Endodermal cell (in vitro differentiated cells): ENCODE measurements around the gene ADAMTS16. TPM values are rescaled to one million over a fixed set of nuclear protein-coding genes. Genes with fewer than 3 reads are reported as not detected.
A peak's percentile ranks its signal among the peaks of the same experiment; 100 is the strongest.

Source experiments
- DNase-seq: peaks from one replicate; pipeline ENCODE4 v3.0.0-alpha.2; 2017
- H3K27ac ChIP-seq: 2 replicates; pipeline ENCODE4 v1.5.1; 2013; ENCODE audit warnings: mild to moderate bottlenecking, low read depth, low read length, moderate library complexity
- H3K27me3 ChIP-seq: 2 replicates; pipeline ENCODE4 v1.6.1; 2013; ENCODE audit warnings: mild to moderate bottlenecking, low read length, moderate library complexity; ENCODE audit not compliant: insufficient read depth, control insufficient read depth, poor library complexity, severe bottlenecking
- H3K36me3 ChIP-seq: 2 replicates; pipeline ENCODE4 v1.7.0; 2013; ENCODE audit warnings: mild to moderate bottlenecking, low read length, moderate library complexity; ENCODE audit not compliant: control insufficient read depth, insufficient read depth
- H3K4me1 ChIP-seq: one replicate; pipeline ENCODE4 v1.7.0; 2013; ENCODE audit warnings: low read length; ENCODE audit not compliant: control insufficient read depth, insufficient read depth
- H3K4me3 ChIP-seq: 2 replicates; pipeline ENCODE4 v1.5.1; 2013; ENCODE audit warnings: mild to moderate bottlenecking, low read length, moderate library complexity
- H3K9ac ChIP-seq: 2 replicates; pipeline ENCODE4 v1.6.1; 2013; ENCODE audit warnings: mild to moderate bottlenecking, low read length, moderate library complexity; ENCODE audit not compliant: poor library complexity, severe bottlenecking; ENCODE audit errors: extremely low read depth
- H3K9me3 ChIP-seq: 2 replicates; pipeline ENCODE4 v1.6.1; 2013; ENCODE audit warnings: mild to moderate bottlenecking, low read length, moderate library complexity; ENCODE audit not compliant: control insufficient read depth
- H3K27ac Mint-ChIP-seq: 2 replicates; pipeline ENCODE4 v1.8.0; 2020; ENCODE audit warnings: mixed read lengths
- H3K27me3 Mint-ChIP-seq: 2 replicates; pipeline ENCODE4 v1.8.0; 2021; ENCODE audit warnings: mild to moderate bottlenecking, mixed read lengths; ENCODE audit not compliant: insufficient read depth
- H3K36me3 Mint-ChIP-seq: 2 replicates; pipeline ENCODE4 v1.8.0; 2020; ENCODE audit warnings: low read depth, mixed read lengths
- H3K4me1 Mint-ChIP-seq: 2 replicates; pipeline ENCODE4 v1.8.0; 2020; ENCODE audit warnings: mixed read lengths
- H3K4me3 Mint-ChIP-seq: 2 replicates; pipeline ENCODE4 v1.8.0; 2020; ENCODE audit warnings: mild to moderate bottlenecking, moderate library complexity, mixed read lengths
- H3K9me3 Mint-ChIP-seq: 2 replicates; pipeline ENCODE4 v1.8.0; 2020; ENCODE audit warnings: mild to moderate bottlenecking, mixed read lengths
- CTCF ChIP-seq: fragments of 200-600 bp; sonication (generic); conservative IDR thresholded peaks from 2 replicates; pipeline ENCODE4 v1.5.0; 2021; ENCODE audit warnings: antibody characterized with exemption, mild to moderate bottlenecking
- WGBS, 2 experiments: methylation state at CpG; one replicate each; pipeline versions ENCODE4 v1.1.5 to v1.1.7; 2013; ENCODE audit warnings: missing lambda C conversion rate in 2 of 2, mixed read lengths in 1 of 2; ENCODE audit not compliant: insufficient coverage in 1 of 2, insufficient read length in 1 of 2; 5-methylcytosine and 5-hydroxymethylcytosine counted together
- total RNA-seq, 2 donors: library from RNA; stranded (reverse); fragmentation: NEBNext Ultra II Directional in 1 of 2; extraction: Animal tissue kit (Norgen Biotek cat#: 25700) in 1 of 2; gene quantifications; 2 replicates in 1 of 2; 3 replicates in 1 of 2; pipeline ENCODE4 v1.2.1, GENCODE V29; 2021

The ADAMTS16 gene
- total RNA-seq, 2 donors from 2014 or later, result 0.77 to 7.4 TPM

DNA sequence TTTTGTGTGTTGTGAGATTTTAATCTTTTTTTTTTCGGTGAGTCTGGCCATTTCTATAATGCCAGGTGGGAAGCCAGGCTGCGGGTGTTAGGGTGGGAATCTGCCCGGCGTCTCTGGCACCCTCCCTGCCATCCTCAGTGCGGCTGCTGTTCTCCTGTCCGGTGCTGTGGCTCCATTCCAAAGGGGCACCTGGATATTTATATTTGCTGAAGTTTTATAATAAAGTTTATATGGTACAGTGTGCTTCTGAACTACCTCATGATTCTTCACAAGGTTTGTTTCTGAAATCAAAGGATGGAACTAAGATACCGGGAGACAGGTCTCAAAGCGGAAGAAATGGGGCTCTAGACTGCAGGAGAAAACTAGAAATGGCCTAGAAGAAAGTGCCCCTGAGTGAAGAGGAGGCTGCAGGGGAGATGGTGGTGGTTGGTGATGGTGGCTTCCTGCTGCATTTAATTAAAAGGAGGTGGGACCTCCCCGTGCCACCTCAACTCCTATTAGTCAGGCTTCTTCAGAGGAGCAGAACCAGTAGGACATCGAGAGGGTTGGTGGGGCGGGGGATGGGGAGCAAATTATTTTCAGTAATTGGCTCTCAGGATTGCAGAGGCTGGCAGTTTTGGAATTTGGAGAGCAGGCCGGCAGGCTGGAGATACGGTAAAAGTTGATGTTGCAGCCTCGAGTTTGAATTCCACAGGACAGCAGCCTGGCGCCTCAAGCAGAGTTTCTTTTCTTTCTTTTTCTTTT lies 180.1 kb downstream of the ADAMTS16 start:
- peaks cover 3% of the 10 kb centered on the region for H3K9me3 Mint-ChIP-seq
- DNase-seq, result peak; percentile 51
- H3K9me3 ChIP-seq, result peaks cover 4% of the 10 kb centered on the region
- no peak overlapping the region for H3K27ac Mint-ChIP-seq
- no peaks in the 10 kb centered on the region for H3K36me3 Mint-ChIP-seq
- no peaks in the 10 kb centered on the region for H3K4me1 ChIP-seq
- no peak overlapping the region for H3K4me3 ChIP-seq
- H3K27ac ChIP-seq, result no peak overlapping the region
- H3K9ac ChIP-seq, result no peak overlapping the region
- 89% methylated on average over 7 to 15 of the region's 15 CpGs for WGBS, 2 experiments
- no peak overlapping the region for H3K4me3 Mint-ChIP-seq
- TF ChIP-seq CTCF, result no peak
- H3K27me3 Mint-ChIP-seq, result peaks cover 2% of the 10 kb centered on the region
- no peaks in the 10 kb centered on the region for H3K27me3 ChIP-seq
- peaks cover 15% of the 10 kb centered on the region for H3K4me1 Mint-ChIP-seq
- H3K36me3 ChIP-seq, result no peaks in the 10 kb centered on the region

- no peak overlapping the region for H3K9ac ChIP-seq
- H3K4me1 ChIP-seq, result peaks cover 3% of the 10 kb centered on the region
- Mint-ChIP-seq H3K9me3 (no peaks in the 10 kb centered on the region), H3K4me1 (peaks cover 12% of the 10 kb centered on the region), H3K27ac (no peak overlapping the region), H3K4me3 (no peak overlapping the region), H3K27me3 (peaks cover 2% of the 10 kb centered on the region), H3K36me3 (no peaks in the 10 kb centered on the region)
- H3K27me3 ChIP-seq, result no peaks in the 10 kb centered on the region
- 83 to 98% methylated on average over 2 of the region's 2 CpGs for WGBS, 2 experiments
- TF ChIP-seq CTCF, result no peak
- H3K4me3 ChIP-seq, result no peak overlapping the region
- no peaks in the 10 kb centered on the region for H3K36me3 ChIP-seq
- H3K9me3 ChIP-seq, result no peaks in the 10 kb centered on the region
- no peak overlapping the region for H3K27ac ChIP-seq
- no peak for DNase-seq
Observed at GRCh38 chr5:5321137-5321536, 181.0 kb downstream of the ADAMTS16 start.

DNA sequence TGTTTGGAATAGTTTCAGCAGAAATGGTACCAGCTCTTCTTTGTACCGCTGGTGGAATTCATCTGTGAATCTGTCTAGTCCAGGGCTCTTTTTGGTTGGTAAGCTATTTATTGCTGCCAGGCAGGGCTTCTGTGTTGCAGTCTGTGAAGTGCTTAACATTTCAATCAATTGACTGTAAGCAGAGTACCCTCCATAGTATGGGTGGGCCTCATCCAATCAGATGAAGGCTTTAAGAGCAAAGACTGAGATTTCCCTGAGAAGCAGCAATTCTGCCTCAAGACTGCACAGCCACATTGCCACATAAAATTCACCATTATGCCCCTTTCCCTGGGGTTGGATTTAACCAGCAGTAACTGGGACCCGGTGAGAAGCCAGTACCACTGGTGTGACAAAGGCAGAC lies 183.4 kb downstream of the ADAMTS16 start:
- no peak for TF ChIP-seq CTCF
- peak; percentile 30 for DNase-seq
- Mint-ChIP-seq H3K4me1 (peaks cover 19% of the 10 kb centered on the region), H3K36me3 (no peaks in the 10 kb centered on the region), H3K4me3 (no peak overlapping the region), H3K9me3 (no peaks in the 10 kb centered on the region), H3K27me3 (peaks cover 2% of the 10 kb centered on the region), H3K27ac (no peak overlapping the region)
- H3K27ac ChIP-seq, result no peak overlapping the region
- H3K9me3 ChIP-seq, result no peaks in the 10 kb centered on the region
- no peak overlapping the region for H3K9ac ChIP-seq
- no peak overlapping the region for H3K4me3 ChIP-seq
- peaks cover 8% of the 10 kb centered on the region for H3K4me1 ChIP-seq
- no peaks in the 10 kb centered on the region for H3K36me3 ChIP-seq
- 80 to 97% methylated on average over 1 to 2 of the region's 2 CpGs for WGBS, 2 experiments
- H3K27me3 ChIP-seq, result no peaks in the 10 kb centered on the region
